B cell (primary cell): Measurements from ENCODE around the gene EAPP. TPM values are rescaled to one million over a fixed set of nuclear protein-coding genes. Genes with fewer than 3 reads are reported as not detected.

Experiments used
- ATAC-seq: fragments of 200-7000 bp; cut with Tn5 transposase; one replicate; pipeline ENCODE4 v1.10.0; 2021; ENCODE audit warnings: low read depth, mild to moderate bottlenecking, moderate number of reproducible peaks, moderate library complexity
- CTCF ChIA-PET: fragments of 350-600 bp; sonication (Branson Sonifier 250); formaldehyde crosslinking; loops from one replicate; lab custom pipeline; 2021; ENCODE audit warnings: antibody characterized with exemption, inconsistent platforms; lab: Charles Lee
- POLR2A ChIA-PET: fragments of 350-600 bp; sonication (Branson Sonifier 250); formaldehyde crosslinking; loops from one replicate; lab custom pipeline; 2021; ENCODE audit warnings: antibody characterized with exemption; lab: Charles Lee
- DNase-seq: peaks from one replicate; pipeline ENCODE4 v3.0.0; 2013
- H2AFZ ChIP-seq: 2 replicates; pipeline ENCODE4 v1.6.1; 2012; ENCODE audit warnings: mild to moderate bottlenecking, low read depth, low read length; ENCODE audit not compliant: insufficient read depth, poor library complexity, severe bottlenecking
- H3K27ac ChIP-seq, 2 donors: 1 replicate in 1 of 2; 2 replicates in 1 of 2; pipeline ENCODE4 v1.5.1; 2012 to 2013; ENCODE audit warnings: low read length in 2 of 2, mild to moderate bottlenecking in 2 of 2, moderate library complexity in 1 of 2
- H3K27me3 ChIP-seq, 4 experiments: fragments of 200-600 bp in 1 of 4; sonication (generic) in 1 of 4; replicated peaks in 1 of 4; 1 replicate in 2 of 4; 2 replicates in 2 of 4; pipeline versions ENCODE4 v1.6.1 to v1.7.0; 2013 to 2016; ENCODE audit warnings: low read length in 3 of 4, mild to moderate bottlenecking in 2 of 4, mixed read lengths in 1 of 4, moderate library complexity in 1 of 4; ENCODE audit not compliant: insufficient read depth in 4 of 4, control insufficient read depth in 3 of 4; ENCODE audit errors: control extremely low read depth in 1 of 4
- H3K36me3 ChIP-seq, 2 experiments: replicated peaks in 1 of 2; 1 replicate in 1 of 2; 2 replicates in 1 of 2; pipeline versions ENCODE4 v1.6.1 to v1.7.1; 2013; ENCODE audit warnings: low read length in 1 of 2; ENCODE audit not compliant: insufficient read depth in 2 of 2, control insufficient read depth in 1 of 2; ENCODE audit errors: control extremely low read depth in 1 of 2, extremely low read depth in 1 of 2
- H3K4me1 ChIP-seq, 2 donors: fragments of 200-600 bp in 1 of 2; sonication (generic) in 1 of 2; 1 replicate in 1 of 2; 2 replicates in 1 of 2; pipeline versions ENCODE4 v1.5.1 to v1.6.1; 2013 to 2017; ENCODE audit warnings: low read length in 2 of 2; ENCODE audit not compliant: control insufficient read depth in 2 of 2, insufficient read depth in 2 of 2
- H3K4me2 ChIP-seq: replicated peaks from 2 replicates; pipeline ENCODE3; 2012; ENCODE audit warnings: mild to moderate bottlenecking, low read depth, low read length; ENCODE audit not compliant: poor library complexity, severe bottlenecking
- H3K4me3 ChIP-seq, 5 experiments: fragments of 200-600 bp in 1 of 5; sonication (generic) in 1 of 5; 1 replicate in 3 of 5; 2 replicates in 2 of 5; pipeline versions ENCODE4 v1.5.1 to v1.7.0; 2011 to 2016; ENCODE audit warnings: low read length in 4 of 5, mild to moderate bottlenecking in 4 of 5, low read depth in 2 of 5, control low read depth in 1 of 5, moderate library complexity in 1 of 5; ENCODE audit not compliant: insufficient read depth in 1 of 5; ENCODE audit errors: control extremely low read depth in 1 of 5, extremely low read depth in 1 of 5
- H3K79me2 ChIP-seq: fragments of 200-600 bp; sonication (generic); one replicate; pipeline ENCODE4 v1.6.0; 2016; ENCODE audit warnings: low read length; ENCODE audit not compliant: control insufficient read depth, insufficient read depth
- H3K9ac ChIP-seq: fragments of 200-600 bp; sonication (generic); 2 replicates; pipeline ENCODE4 v1.6.1; 2017; ENCODE audit warnings: mild to moderate bottlenecking, low read length, moderate library complexity
- H3K9me3 ChIP-seq, 3 donors: one replicate each; pipeline versions ENCODE4 v1.6.1 to v1.7.1; 2013; ENCODE audit warnings: low read length in 2 of 3; ENCODE audit not compliant: control insufficient read depth in 2 of 3, insufficient read depth in 1 of 3; ENCODE audit errors: control extremely low read depth in 1 of 3
- H4K20me1 ChIP-seq: 2 replicates; pipeline ENCODE4 v1.6.0; 2012; ENCODE audit warnings: mild to moderate bottlenecking, low read length; ENCODE audit not compliant: insufficient read depth, control insufficient read depth, poor library complexity, severe bottlenecking
- H3K27ac Mint-ChIP-seq: one replicate; pipeline ENCODE4 v1.8.0; 2021; ENCODE audit warnings: mixed read lengths
- H3K27me3 Mint-ChIP-seq: one replicate; pipeline ENCODE4 v1.8.0; 2021; ENCODE audit warnings: mixed read lengths
- H3K4me1 Mint-ChIP-seq: one replicate; pipeline ENCODE4 v1.8.0; 2021; ENCODE audit warnings: mixed read lengths
- H3K4me3 Mint-ChIP-seq: one replicate; pipeline ENCODE4 v1.8.0; 2021; ENCODE audit warnings: mixed read lengths
- H3K9me3 Mint-ChIP-seq: one replicate; pipeline ENCODE4 v1.8.0; 2022; ENCODE audit warnings: mixed read lengths; ENCODE audit not compliant: insufficient read depth
- EZH2 ChIP-seq: IDR thresholded peaks from 2 replicates; pipeline ENCODE4 v1.6.1; 2012; ENCODE audit warnings: borderline replicate concordance, low read depth, mild to moderate bottlenecking, moderate library complexity, low read length; ENCODE audit not compliant: insufficient read depth, poor library complexity, severe bottlenecking
- WGBS: methylation state at CpG from one replicate; pipeline ENCODE4 v1.1.5; 2013; ENCODE audit warnings: missing lambda C conversion rate; ENCODE audit not compliant: insufficient coverage; 5-methylcytosine and 5-hydroxymethylcytosine counted together
- intact Hi-C: fragments of 100-400 bp; cut with micrococcal nuclease; formaldehyde crosslinking; loops from one replicate; pipeline ENCODE4 v1.10.0; 2022
- polyA plus RNA-seq: library from polyadenylated mRNA; depleted of rRNA; stranded (reverse); fragments of >200 nt; gene quantifications from 2 replicates; pipeline ENCODE4 v1.2.3, GENCODE V29; 2012
- total RNA-seq, 2 donors: library from RNA; stranded (reverse); fragments of 120-200 nt in 1 of 2; gene quantifications; 1 replicate in 1 of 2; 2 replicates in 1 of 2; pipeline versions ENCODE4 v1.2.3 to v1.2.4, GENCODE V29; 2013 to 2022
- TF ChIP-seq, protein P1 (sequence below): fragments of 200-600 bp; IDR thresholded peaks from one replicate; pipeline ENCODE4 v1.8.0; 2022; ENCODE audit warnings: antibody characterized with exemption, mild to moderate bottlenecking

The EAPP gene
- total and polyA plus RNA-seq, 2 donors (not counting 1 experiment from before 2014, with no cell fraction given), result 36.2 to 58.0 TPM

DNA sequence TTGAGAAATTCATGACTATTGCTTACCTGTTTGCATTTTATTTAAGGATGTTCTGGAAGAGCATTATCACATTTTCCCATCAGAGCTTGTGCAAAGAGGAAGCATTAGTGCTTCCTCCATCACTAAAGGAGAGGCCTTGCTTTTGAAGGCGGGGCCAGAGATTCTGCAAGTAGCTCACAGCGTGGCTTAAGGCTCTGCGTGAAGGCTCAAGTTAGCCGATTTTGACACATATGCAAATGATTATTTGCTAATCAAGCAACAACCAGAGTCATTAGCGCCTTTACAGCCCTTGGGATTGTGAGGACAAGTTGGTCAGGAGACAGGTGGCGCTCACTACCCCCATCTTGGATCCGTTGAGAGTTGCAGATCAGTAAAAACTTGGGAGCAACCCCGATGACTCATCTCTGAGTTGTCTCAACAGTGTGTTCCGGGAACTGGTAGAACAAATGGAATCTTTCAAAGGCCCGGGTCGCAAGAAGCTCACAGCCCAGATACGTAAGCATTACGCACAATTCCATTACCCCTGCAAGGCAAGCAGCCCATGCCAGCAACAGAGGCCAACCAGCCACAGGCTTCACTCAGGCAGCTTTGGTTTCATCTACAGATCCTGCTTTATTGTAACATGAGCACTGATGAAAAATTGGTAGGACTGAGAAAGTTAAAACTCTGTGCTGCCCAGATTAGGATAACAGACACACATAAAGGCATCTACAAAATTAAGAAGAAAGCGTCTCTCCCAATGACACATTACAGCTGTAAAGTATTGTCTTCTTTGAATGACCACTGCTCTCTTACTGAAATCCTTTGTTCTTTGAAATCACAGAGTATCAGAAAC is 42.6 kb downstream of the EAPP start:
- ChIA-PET CTCF (no interaction called here), POLR2A (no interaction called here)
- no peak overlapping the region for H3K4me3 ChIP-seq
- H3K27ac Mint-ChIP-seq, result no peak overlapping the region
- no peak overlapping the region for H2AFZ ChIP-seq
- no peak overlapping the region for H3K4me2 ChIP-seq
- no peaks in the 10 kb centered on the region for H3K27me3 ChIP-seq
- H3K27ac ChIP-seq, result no peak overlapping the region
- H3K4me3 Mint-ChIP-seq, result no peak overlapping the region
- intact Hi-C loops, result no loop called here
- no peaks in the 10 kb centered on the region for H3K4me1 ChIP-seq
- H3K9me3 Mint-ChIP-seq, result no peaks in the 10 kb centered on the region
- ATAC-seq (no peak), DNase-seq (no peak)
- H3K9ac ChIP-seq, result no peak overlapping the region
- H3K36me3 ChIP-seq, result no peaks in the 10 kb centered on the region
- no peaks in the 10 kb centered on the region for H3K9me3 ChIP-seq
- H3K27me3 Mint-ChIP-seq, result no peaks in the 10 kb centered on the region
- no peaks in the 10 kb centered on the region for H4K20me1 ChIP-seq
- 85% methylated on average over 8 of the region's 14 CpGs for WGBS
- TF ChIP-seq, protein P1, sequence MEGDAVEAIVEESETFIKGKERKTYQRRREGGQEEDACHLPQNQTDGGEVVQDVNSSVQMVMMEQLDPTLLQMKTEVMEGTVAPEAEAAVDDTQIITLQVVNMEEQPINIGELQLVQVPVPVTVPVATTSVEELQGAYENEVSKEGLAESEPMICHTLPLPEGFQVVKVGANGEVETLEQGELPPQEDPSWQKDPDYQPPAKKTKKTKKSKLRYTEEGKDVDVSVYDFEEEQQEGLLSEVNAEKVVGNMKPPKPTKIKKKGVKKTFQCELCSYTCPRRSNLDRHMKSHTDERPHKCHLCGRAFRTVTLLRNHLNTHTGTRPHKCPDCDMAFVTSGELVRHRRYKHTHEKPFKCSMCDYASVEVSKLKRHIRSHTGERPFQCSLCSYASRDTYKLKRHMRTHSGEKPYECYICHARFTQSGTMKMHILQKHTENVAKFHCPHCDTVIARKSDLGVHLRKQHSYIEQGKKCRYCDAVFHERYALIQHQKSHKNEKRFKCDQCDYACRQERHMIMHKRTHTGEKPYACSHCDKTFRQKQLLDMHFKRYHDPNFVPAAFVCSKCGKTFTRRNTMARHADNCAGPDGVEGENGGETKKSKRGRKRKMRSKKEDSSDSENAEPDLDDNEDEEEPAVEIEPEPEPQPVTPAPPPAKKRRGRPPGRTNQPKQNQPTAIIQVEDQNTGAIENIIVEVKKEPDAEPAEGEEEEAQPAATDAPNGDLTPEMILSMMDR, result no peak
- no peak for TF ChIP-seq EZH2
- H3K79me2 ChIP-seq, result no peaks in the 10 kb centered on the region
- no peaks in the 10 kb centered on the region for H3K4me1 Mint-ChIP-seq

DNA sequence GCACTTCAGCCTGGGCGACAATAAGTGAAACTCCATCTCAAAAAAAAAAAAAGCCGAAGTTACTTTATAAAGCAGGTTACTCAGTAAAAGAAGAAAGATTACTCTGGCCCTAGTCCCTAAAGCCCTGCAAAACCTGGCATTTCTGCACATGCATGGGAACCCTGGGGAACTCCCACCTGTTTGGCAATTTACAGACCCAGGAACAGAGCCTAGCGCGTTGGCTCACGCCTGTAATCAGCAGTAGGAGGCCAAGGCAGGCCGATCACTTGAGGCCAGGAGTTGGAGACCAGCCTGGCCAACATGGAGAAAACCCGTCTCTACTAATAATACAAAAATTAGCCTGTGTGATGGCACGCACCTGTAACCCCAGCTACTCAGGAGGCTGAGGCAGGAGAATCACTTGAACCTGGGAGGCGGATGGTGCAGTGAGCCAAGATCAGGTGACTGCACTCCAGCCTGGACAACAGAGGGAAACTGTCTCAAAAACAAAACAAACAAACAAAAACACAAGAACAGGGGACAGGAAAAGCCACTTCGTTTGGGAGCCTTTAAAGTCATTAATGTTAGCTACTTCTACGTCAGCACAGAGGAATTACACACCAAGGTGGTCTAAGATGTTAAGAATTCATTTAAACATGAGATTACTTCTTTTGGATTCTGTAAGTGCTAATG is 43.4 kb downstream of the EAPP start:
- no peak overlapping the region for H2AFZ ChIP-seq
- H3K27ac Mint-ChIP-seq, result no peak overlapping the region

More for the DNA sequence above, 43.4 kb downstream of the EAPP start:
- intact Hi-C loops, result no loop called here
- CTCF ChIA-PET, result no interaction called here
- DNase-seq (no peak), ATAC-seq (no peak)
- H3K36me3 ChIP-seq, result no peaks in the 10 kb centered on the region
- TF ChIP-seq, protein P1, result no peak
- no peak for TF ChIP-seq EZH2
- H4K20me1 ChIP-seq, result no peaks in the 10 kb centered on the region
- H3K79me2 ChIP-seq, result no peaks in the 10 kb centered on the region
- Mint-ChIP-seq H3K4me3 (no peak overlapping the region), H3K4me1 (no peaks in the 10 kb centered on the region), H3K27me3 (peaks cover 3% of the 10 kb centered on the region), H3K9me3 (no peaks in the 10 kb centered on the region)
- H3K4me3 ChIP-seq, result no peak overlapping the region
- H3K27ac ChIP-seq, result no peak overlapping the region
- no peak overlapping the region for H3K4me2 ChIP-seq
- 96% methylated on average over 8 of the region's 11 CpGs for WGBS
- no peaks in the 10 kb centered on the region for H3K9me3 ChIP-seq
- no peak overlapping the region for H3K9ac ChIP-seq
- H3K4me1 ChIP-seq, result no peaks in the 10 kb centered on the region
- H3K27me3 ChIP-seq, result no peaks in the 10 kb centered on the region
- POLR2A ChIA-PET, result no interaction called here
